Naive thymus-derived CD4-positive, alpha-beta T cell (primary cell): ENCODE results near the gene SETD5. TPM values are rescaled to one million over a fixed set of nuclear protein-coding genes. Genes with fewer than 3 reads are reported as not detected.

Experiments
- ATAC-seq: fragments of 150-1000 bp; cut with Tn5 transposase; 2 replicates; pipeline ENCODE4 v1.10.0; 2021; ENCODE audit warnings: mild to moderate bottlenecking, moderate library complexity
- CTCF ChIA-PET: fragments of 350-600 bp; sonication (Branson Sonifier 250); formaldehyde crosslinking; loops from one replicate; lab custom pipeline; 2021; ENCODE audit warnings: antibody characterized with exemption; lab: Charles Lee
- POLR2A ChIA-PET: fragments of 350-600 bp; sonication (Branson Sonifier 250); formaldehyde crosslinking; loops from one replicate; lab custom pipeline; 2021; ENCODE audit warnings: antibody characterized with exemption, inconsistent platforms; lab: Charles Lee
- DNase-seq, 9 donors: peaks; one replicate each; pipeline versions ENCODE4 v3.0.0 to v3.0.0-alpha.2; 2020 to 2022; ENCODE audit warnings: mixed read lengths in 1 of 9
- H3K27ac ChIP-seq: one replicate; pipeline ENCODE4 v1.7.0; 2013; ENCODE audit warnings: mild to moderate bottlenecking, low read depth, low read length, moderate library complexity
- H3K27me3 ChIP-seq, 2 donors: one replicate each; pipeline ENCODE4 v1.7.0; 2013; ENCODE audit warnings: low read length in 2 of 2, mild to moderate bottlenecking in 2 of 2, moderate library complexity in 2 of 2; ENCODE audit not compliant: control insufficient read depth in 2 of 2, insufficient read depth in 2 of 2
- H3K36me3 ChIP-seq, 3 experiments: 1 replicate in 2 of 3; 2 replicates in 1 of 3; pipeline ENCODE4 v1.7.0; 2013; ENCODE audit warnings: low read length in 3 of 3, mild to moderate bottlenecking in 3 of 3, moderate library complexity in 1 of 3; ENCODE audit not compliant: insufficient read depth in 3 of 3, control insufficient read depth in 2 of 3
- H3K4me1 ChIP-seq, 2 donors: one replicate each; pipeline ENCODE4 v1.7.0; 2013; ENCODE audit warnings: low read length in 2 of 2, mild to moderate bottlenecking in 2 of 2, moderate library complexity in 1 of 2; ENCODE audit not compliant: control insufficient read depth in 2 of 2, insufficient read depth in 2 of 2
- H3K4me3 ChIP-seq: 2 replicates; pipeline ENCODE4 v1.7.0; 2013; ENCODE audit warnings: mild to moderate bottlenecking, low read length
- H3K9me3 ChIP-seq, 3 experiments: 1 replicate in 2 of 3; 2 replicates in 1 of 3; pipeline ENCODE4 v1.7.0; 2013; ENCODE audit warnings: low read length in 3 of 3; ENCODE audit not compliant: control insufficient read depth in 2 of 3
- H3K27ac Mint-ChIP-seq, 9 donors: one replicate each; pipeline ENCODE4 v1.8.0; 2020 to 2022; ENCODE audit warnings: mixed read lengths in 9 of 9, mild to moderate bottlenecking in 8 of 9, moderate library complexity in 5 of 9, inconsistent platforms in 2 of 9
- H3K27me3 Mint-ChIP-seq, 5 donors: one replicate each; pipeline ENCODE4 v1.8.0; 2021 to 2022; ENCODE audit warnings: mixed read lengths in 5 of 5, mild to moderate bottlenecking in 1 of 5
- H3K36me3 Mint-ChIP-seq, 5 donors: one replicate each; pipeline ENCODE4 v1.8.0; 2020 to 2022; ENCODE audit warnings: mixed read lengths in 5 of 5, mild to moderate bottlenecking in 3 of 5, inconsistent platforms in 1 of 5
- H3K4me1 Mint-ChIP-seq, 7 donors: one replicate each; pipeline ENCODE4 v1.8.0; 2020 to 2022; ENCODE audit warnings: mixed read lengths in 7 of 7, mild to moderate bottlenecking in 3 of 7, inconsistent platforms in 1 of 7
- H3K4me3 Mint-ChIP-seq, 10 donors: one replicate each; pipeline ENCODE4 v1.8.0; 2020 to 2022; ENCODE audit warnings: mild to moderate bottlenecking in 10 of 10, mixed read lengths in 10 of 10, moderate library complexity in 6 of 10, inconsistent platforms in 2 of 10
- H3K9me3 Mint-ChIP-seq, 11 donors: one replicate each; pipeline ENCODE4 v1.8.0; 2020 to 2022; ENCODE audit warnings: mixed read lengths in 11 of 11, mild to moderate bottlenecking in 4 of 11, inconsistent platforms in 1 of 11, moderate library complexity in 1 of 11
- intact Hi-C, 2 donors: fragments of 100-400 bp; cut with micrococcal nuclease; formaldehyde crosslinking; loops; one replicate each; pipeline ENCODE4 v1.15.1; 2023
- polyA plus RNA-seq, 2 donors: library from polyadenylated mRNA; unstranded; fragments of 300-500 nt; fragmentation: Illumina TruSeq; gene quantifications; one replicate each; pipeline ENCODE4 v1.2.3, GENCODE V29; 2021
- total RNA-seq, 6 experiments: library from RNA in 5 of 6; stranded (reverse) in 5 of 6; gene quantifications; 1 replicate in 5 of 6; 2 replicates in 1 of 6; pipeline ENCODE4 v1.2.3 and lab custom pipeline; 2021 to 2026

SETD5 gene
- total and polyA plus RNA-seq, 7 experiments from 2014 or later: 28.7 to 157 (median 130) TPM

- Histone ChIP-seq H3K27me3 (no peaks in the 10 kb centered on the region), H3K4me1 (no peaks in the 10 kb centered on the region), H3K9me3 (no peaks in the 10 kb centered on the region), H3K4me3 (no peak overlapping the region), H3K36me3 (peaks cover 49 to 84% (median 50%) of the 10 kb centered on the region in 3 experiments), H3K27ac (no peak overlapping the region)
- peaks cover 0 to 16% (median 6%) of the 10 kb centered on the region in 7 donors for H3K4me1 Mint-ChIP-seq
- no peak overlapping the region for H3K27ac Mint-ChIP-seq
- no peak overlapping the region for H3K4me3 Mint-ChIP-seq
- ChIA-PET POLR2A (interaction anchor here (0.9 to 1.0 kb wide), 2 partner anchors 33 to 34 kb away, joined by 3 to 6 read pairs; partner anchors contain the start of gene SETD5), CTCF (interaction anchor here (0.7 kb wide), 1 partner anchor 15 kb away, joined by 3 read pairs; no protein-coding TSS in a partner anchor)
- no peak for DNase-seq
- H3K36me3 Mint-ChIP-seq: peaks cover 18 to 53% (median 39%) of the 10 kb centered on the region in 5 donors
- H3K9me3 Mint-ChIP-seq: no peaks in the 10 kb centered on the region
- no peak for ATAC-seq
- intact Hi-C loops: no loop called here
- H3K27me3 Mint-ChIP-seq: no peaks in the 10 kb centered on the region
These were observed 33.3 kb downstream of the SETD5 start for GRCh38 chr3:9430733-9431132.

DNA sequence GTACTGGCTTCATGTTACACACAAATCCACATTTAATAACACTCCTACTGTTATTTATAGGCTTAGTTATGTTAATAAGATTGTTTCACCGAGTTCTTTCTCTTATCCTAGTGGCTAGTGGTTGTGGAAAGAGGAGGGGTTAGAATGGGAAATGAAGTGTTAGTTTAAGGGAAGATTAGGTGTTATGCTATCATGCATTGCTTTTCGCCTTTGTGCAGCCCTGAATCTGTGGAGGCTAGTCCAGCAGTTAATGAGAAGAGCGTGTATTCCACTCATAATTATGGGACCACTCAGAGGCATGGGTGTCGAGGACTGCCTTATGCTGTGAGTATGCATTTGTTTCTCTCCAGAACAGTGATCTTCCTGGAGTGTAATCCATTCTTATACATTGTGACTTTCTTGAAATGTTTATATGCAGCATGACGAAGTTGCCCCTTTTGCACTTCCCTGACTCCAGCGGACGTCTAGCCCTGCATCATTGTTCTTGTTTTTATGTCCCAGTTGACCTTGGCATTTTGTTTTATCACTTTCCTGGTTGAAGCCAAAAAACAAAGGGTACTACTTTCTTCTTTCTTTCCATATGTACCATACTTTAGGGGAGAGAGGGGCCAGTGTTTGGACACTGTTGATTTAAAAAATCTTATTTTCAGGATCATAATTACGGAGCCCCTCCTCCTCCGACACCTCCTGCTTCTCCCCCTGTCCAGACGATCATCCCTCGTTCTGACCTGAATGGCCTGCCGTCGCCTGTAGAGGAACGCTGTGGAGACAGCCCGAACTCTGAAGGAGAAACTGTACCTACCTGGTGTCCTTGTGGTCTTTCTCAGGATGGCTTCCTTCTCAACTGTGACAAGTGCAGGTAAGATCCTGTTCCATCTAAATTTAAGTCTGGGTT, 36.5 kb downstream of the SETD5 start:
- CTCF ChIA-PET: no interaction called here
- Mint-ChIP-seq H3K27me3 (no peaks in the 10 kb centered on the region), H3K36me3 (peaks cover 10 to 58% (median 49%) of the 10 kb centered on the region in 5 donors), H3K27ac (peak overlapping the region in 3 of 9 donors; percentile 12 to 42 (median 16)), H3K4me1 (peaks cover 0 to 16% (median 11%) of the 10 kb centered on the region in 7 donors), H3K9me3 (no peaks in the 10 kb centered on the region), H3K4me3 (no peak overlapping the region)
- H3K27me3 ChIP-seq: no peaks in the 10 kb centered on the region
- POLR2A ChIA-PET: no interaction called here
- ATAC-seq: no peak
- H3K4me1 ChIP-seq: no peaks in the 10 kb centered on the region
- no peak overlapping the region for H3K27ac ChIP-seq
- H3K4me3 ChIP-seq: no peak overlapping the region
- H3K36me3 ChIP-seq: peaks cover 51 to 89% (median 62%) of the 10 kb centered on the region in 3 experiments
- H3K9me3 ChIP-seq: no peaks in the 10 kb centered on the region
- DNase-seq: no peak
- intact Hi-C loops: no loop called here

- Histone ChIP-seq H3K9me3 (no peaks in the 10 kb centered on the region), H3K27me3 (no peaks in the 10 kb centered on the region), H3K27ac (no peak overlapping the region), H3K4me3 (no peak overlapping the region), H3K36me3 (peaks cover 50 to 89% (median 58%) of the 10 kb centered on the region in 3 experiments), H3K4me1 (no peaks in the 10 kb centered on the region)
- Mint-ChIP-seq H3K4me3 (no peak overlapping the region), H3K9me3 (no peaks in the 10 kb centered on the region), H3K27ac (peak overlapping the region in 3 of 9 donors; percentile 30 to 86 (median 66)), H3K27me3 (no peaks in the 10 kb centered on the region), H3K4me1 (peaks cover 0 to 16% (median 9%) of the 10 kb centered on the region in 7 donors), H3K36me3 (peaks cover 6 to 47% (median 44%) of the 10 kb centered on the region in 5 donors)
- intact Hi-C loops: no loop called here
- no peak for ATAC-seq
- CTCF ChIA-PET: no interaction called here
- DNase-seq: no peak
- POLR2A ChIA-PET: interaction anchor here (0.7 to 1.7 kb wide), 2 partner anchors 38 to 229 kb away, joined by 3 to 5 read pairs; partner anchors contain the start of gene SETD5
These were observed 37.9 kb downstream of the SETD5 start for GRCh38 chr3:9435316-9435715.

DNA sequence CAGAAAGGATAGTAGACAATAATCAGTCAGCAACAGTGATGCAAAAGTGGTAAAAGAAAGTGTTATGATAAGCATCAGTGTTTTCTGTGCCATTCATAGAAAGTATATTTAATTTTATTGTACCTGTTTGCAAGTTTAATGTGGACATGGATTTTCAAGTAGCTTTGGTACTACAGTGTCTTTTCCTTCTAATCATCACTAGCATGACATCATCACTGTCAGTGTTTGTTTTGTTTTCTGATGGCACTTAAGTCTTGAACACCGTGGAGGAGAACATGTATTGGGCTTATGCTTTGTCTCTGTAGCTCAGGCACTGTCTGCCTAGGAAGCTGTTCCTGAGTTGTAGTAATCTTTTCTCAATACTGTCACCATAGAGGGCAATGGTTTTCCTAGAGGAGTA, 41.9 kb downstream of the SETD5 start:
- CTCF ChIA-PET: no interaction called here
- peak overlapping the region in 2 of 9 donors; percentile 10 to 42 for H3K27ac Mint-ChIP-seq
- no peak overlapping the region for H3K4me3 Mint-ChIP-seq
- Histone ChIP-seq H3K9me3 (no peaks in the 10 kb centered on the region), H3K27ac (no peak overlapping the region), H3K27me3 (no peaks in the 10 kb centered on the region), H3K4me3 (no peak overlapping the region), H3K36me3 (peaks cover 40 to 93% (median 54%) of the 10 kb centered on the region in 3 experiments), H3K4me1 (no peaks in the 10 kb centered on the region)
- peaks cover 26 to 56% (median 51%) of the 10 kb centered on the region in 5 donors for H3K36me3 Mint-ChIP-seq
- DNase-seq: no peak
- intact Hi-C loops: no loop called here
- H3K27me3 Mint-ChIP-seq: no peaks in the 10 kb centered on the region
- ATAC-seq: no peak
- no peaks in the 10 kb centered on the region for H3K9me3 Mint-ChIP-seq
- peaks cover 0 to 16% (median 9%) of the 10 kb centered on the region in 7 donors for H3K4me1 Mint-ChIP-seq
- POLR2A ChIA-PET: interaction anchor here (3.5 kb wide), 1 partner anchor 42 kb away, joined by 12 read pairs; the partner anchor contains the start of gene SETD5

DNA sequence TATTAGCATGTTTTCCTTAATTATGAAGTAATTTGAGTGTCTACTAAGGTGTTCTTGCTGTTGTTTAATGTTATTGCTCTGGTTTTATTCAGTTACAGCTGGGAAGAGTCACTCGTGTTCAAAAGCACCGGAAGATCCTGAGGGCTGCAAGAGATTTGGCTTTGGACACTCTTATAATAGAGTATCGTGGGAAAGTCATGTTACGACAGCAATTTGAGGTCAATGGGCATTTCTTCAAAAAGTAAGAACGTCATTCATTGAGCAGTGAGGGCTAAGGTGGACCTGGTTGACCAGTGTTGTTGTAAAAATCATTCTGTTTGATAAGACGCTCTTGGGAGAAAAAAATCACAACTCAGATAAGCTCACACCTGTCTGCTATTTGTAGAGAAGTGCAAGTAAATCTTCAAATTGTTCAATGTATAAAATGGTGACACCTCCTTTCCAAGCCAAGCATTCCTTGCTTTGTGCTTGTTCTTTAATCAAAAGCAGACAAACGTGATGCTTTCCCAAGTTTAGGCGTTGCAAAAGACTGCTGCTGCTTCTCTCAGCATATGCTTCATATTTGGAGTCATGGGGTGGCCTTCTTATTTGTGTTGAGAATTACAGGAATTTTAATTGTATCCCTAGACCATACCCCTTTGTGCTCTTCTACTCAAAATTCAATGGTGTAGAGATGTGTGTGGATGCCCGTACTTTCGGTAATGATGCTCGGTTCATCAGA, 44.2 kb downstream of the SETD5 start:
- Mint-ChIP-seq H3K4me1 (peaks cover 0 to 11% (median 7%) of the 10 kb centered on the region in 7 donors), H3K4me3 (no peak overlapping the region), H3K9me3 (no peaks in the 10 kb centered on the region), H3K27me3 (no peaks in the 10 kb centered on the region), H3K27ac (no peak overlapping the region), H3K36me3 (peaks cover 24 to 47% (median 43%) of the 10 kb centered on the region in 5 donors)
- intact Hi-C loops: no loop called here
- ATAC-seq (no peak), DNase-seq (no peak)
- H3K4me1 ChIP-seq: no peaks in the 10 kb centered on the region
- peaks cover 35 to 89% (median 40%) of the 10 kb centered on the region in 3 experiments for H3K36me3 ChIP-seq
- H3K9me3 ChIP-seq: no peaks in the 10 kb centered on the region
- no peak overlapping the region for H3K4me3 ChIP-seq
- H3K27me3 ChIP-seq: no peaks in the 10 kb centered on the region
- H3K27ac ChIP-seq: no peak overlapping the region
- ChIA-PET CTCF (no interaction called here), POLR2A (interaction anchor here (0.6 to 3.5 kb wide), 3 partner anchors 44 to 536 kb away, joined by 3 to 12 read pairs (median 10); partner anchors contain the start of gene SETD5)

DNA sequence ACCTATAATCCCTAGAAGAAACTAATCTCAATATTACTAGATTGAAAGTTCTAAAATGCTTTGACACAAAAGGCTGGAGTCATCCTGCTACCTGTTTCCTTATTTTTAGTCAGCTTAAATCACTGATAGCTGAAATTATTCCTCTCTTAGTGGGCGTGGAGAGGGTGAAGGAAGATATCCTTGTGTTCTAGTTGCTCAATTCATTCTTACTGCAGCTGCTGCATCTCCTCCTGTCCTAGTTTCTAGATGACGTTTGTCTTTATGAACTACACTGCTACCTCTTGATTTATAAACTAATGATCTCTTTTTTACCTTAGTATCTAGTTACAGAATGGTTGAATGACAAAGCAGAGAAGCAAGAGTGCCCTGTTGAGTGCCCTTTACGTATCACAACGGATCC, 50.7 kb downstream of the SETD5 start:
- Mint-ChIP-seq H3K4me1 (peaks cover 11 to 31% (median 15%) of the 10 kb centered on the region in 7 donors), H3K9me3 (no peaks in the 10 kb centered on the region), H3K27ac (peak overlapping the region in 3 of 9 donors; percentile 1 to 75 (median 6)), H3K27me3 (no peaks in the 10 kb centered on the region), H3K36me3 (peaks cover 23 to 52% (median 36%) of the 10 kb centered on the region in 5 donors), H3K4me3 (no peak overlapping the region)
- peaks cover 29 to 81% (median 36%) of the 10 kb centered on the region in 3 experiments for H3K36me3 ChIP-seq
- no peak overlapping the region for H3K4me3 ChIP-seq
- ATAC-seq: no peak
- peaks cover 0 to 3% of the 10 kb centered on the region in 2 donors for H3K4me1 ChIP-seq
- no peaks in the 10 kb centered on the region for H3K27me3 ChIP-seq
- CTCF ChIA-PET: no interaction called here
- H3K9me3 ChIP-seq: no peaks in the 10 kb centered on the region
- POLR2A ChIA-PET: no interaction called here
- no peak overlapping the region for H3K27ac ChIP-seq
- intact Hi-C loops: no loop called here
- DNase-seq: no peak
